ENCODE results near the gene AMDHD2.
A peak's percentile ranks its signal among the peaks of the same experiment; 100 is the strongest.

AMDHD2 gene

DNA sequence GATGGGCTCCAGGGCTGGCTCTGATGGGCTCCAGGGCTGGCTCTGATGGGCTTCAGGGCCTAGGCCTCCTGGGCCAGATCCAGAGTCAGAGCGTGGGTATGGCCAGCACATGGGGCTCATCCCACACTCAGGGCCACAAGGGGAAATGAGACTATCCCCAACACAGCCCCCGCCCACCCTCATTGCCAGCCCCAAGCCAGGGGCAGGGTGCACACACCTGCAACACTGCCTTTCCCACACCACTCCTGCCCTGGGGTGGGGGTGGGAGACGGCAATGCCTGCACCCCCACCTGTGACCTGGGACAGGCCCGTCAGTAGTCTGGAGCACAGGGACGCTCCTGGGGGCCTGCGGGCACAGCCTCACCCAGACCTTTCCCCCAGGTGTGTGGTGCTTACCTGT is 20.7 kb upstream of the AMDHD2 start:
- DNase-seq (ENCODE audit: low spot score): no peak

DNA sequence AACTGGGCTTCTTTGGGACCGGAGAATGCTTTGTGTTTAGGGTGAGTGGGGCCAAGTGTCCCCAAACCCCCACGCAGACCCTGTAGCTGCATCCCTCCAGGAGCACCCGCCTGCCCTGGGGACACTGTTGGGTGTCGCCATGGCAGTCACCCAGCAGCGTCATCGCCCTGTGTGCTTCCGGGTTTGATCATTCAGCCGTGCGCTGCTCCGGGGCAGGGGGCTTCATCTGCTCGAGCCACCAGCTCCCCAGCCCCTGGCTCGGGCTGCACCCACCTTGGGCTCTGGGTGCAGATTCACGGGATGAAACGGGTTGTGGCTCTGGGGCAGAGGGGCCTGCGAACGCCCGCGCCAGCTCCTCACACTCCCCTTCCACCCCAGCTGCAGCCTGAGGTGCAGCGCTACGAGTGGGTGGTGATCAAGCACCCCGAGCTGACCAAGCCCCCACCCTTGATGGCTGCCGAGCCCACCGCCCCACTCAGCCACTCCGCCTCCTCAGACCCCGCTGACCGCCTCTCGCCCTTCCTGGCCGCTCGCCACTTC is 20.2 kb upstream of the AMDHD2 start:
- DNase-seq (ENCODE audit: low spot score): no peak

DNA sequence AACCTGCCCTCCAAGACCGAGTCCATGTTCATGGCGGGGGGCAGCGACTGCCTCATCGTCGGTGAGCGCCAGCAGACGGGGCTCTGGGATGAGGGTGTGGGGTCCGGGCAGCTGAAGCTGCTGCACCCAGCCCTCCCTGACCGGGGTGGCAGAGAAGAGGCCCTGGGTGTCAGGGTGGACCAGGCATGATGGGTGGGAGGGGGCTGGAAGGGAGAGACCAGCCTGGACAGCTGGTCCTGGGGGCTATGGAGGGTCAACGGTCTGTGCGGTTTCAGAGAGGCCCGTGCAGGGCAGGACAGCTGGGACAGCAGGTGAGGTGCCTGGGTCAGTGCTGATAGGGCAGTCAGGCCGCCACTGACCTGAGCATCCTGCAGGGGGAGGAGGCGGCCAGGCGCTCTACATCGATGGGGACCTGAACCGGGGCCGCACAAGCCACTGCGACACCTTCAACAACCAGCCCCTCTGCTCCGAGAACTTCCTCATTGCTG is 19.7 kb upstream of the AMDHD2 start:
- no peak for DNase-seq (ENCODE audit: low spot score)

DNA sequence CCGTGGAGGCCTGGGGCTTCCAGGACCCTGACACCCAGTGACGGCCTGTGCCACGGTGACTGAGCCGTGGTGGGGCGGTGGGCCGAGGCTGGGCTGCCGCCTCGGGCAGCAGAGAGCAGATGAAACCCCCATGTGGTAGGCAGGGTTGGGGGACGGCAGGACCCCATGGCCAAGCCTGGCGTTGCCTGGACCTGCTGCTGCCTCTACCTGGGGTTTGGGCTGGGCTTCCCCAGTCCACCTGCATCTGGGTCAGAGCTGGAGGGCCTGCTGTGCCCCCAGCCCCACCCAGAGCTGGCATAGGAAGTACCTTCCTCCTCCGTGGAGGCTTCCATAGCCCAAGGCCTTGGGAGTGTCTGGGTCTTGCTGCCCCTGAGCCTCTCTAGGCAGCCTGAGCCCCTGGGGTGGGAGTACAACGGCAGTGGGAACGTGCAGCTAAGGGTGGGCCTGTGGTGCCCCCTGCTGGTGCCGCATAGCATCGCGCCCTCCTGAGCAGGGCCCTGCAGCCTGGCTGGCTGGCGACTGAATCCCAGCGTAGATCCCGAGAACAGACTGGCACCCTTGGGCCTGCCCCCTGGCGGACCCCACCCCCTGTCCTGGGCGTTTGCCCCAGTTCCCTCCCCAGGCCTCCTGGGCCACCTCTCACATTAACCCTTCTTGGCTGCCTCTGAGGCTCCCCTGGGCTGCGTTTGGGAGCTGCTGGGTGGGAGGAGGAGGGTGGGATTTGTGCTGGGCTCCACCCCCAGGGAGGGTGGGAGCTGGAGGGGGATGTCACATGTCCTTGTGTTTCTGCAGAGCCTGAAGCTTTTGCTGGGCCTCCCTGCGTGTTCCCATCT is 19.0 kb upstream of the AMDHD2 start:
- peak; percentile 90 for DNase-seq (ENCODE audit: low spot score)

DNA sequence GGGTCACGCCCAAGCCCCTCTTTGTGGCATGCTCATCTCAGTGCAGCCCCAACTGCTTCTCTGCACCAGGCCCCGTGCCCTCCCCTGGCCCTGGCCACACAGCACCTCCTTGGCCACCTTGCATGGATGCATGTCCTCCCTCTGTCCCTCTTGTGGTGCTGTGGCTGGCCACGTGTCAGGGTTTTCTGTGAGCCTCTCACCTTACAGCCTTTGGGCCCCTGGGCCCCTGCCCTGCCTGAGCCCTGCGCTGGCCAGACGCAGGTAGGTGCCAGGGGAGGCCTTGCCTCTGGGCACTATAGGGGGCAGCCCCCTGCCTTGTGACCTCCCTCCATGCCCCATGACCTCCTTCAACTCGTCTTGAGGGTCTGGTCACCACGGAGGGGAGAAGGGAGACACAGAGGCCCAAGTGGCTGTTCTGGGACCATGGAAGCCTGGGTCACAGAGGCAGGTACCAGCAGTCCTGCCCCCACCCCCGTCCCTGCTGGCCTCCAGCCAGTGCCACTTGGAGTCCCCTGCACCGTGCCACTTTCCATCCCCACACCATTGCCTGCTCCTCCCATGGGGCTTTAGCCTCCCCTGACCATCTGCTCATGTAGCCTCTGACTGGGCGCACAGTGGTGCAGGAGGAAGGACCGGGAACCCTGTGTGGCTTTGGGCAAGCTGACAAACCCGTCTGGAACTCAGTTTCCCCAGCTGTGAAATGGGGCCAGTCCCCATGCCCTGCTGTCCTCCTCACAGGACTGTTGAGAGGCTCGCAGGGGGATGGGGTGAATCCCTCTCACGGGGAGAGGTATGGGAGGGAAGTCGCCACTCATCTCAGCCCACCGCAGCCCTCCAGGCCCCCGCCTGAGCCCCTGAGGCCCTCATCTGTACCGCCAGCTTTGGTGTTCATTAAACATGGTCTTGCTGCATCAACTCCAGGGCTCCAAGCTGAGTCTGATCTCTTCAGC is 17.9 kb upstream of the AMDHD2 start:
- DNase-seq (ENCODE audit: low spot score): no peak

DNA sequence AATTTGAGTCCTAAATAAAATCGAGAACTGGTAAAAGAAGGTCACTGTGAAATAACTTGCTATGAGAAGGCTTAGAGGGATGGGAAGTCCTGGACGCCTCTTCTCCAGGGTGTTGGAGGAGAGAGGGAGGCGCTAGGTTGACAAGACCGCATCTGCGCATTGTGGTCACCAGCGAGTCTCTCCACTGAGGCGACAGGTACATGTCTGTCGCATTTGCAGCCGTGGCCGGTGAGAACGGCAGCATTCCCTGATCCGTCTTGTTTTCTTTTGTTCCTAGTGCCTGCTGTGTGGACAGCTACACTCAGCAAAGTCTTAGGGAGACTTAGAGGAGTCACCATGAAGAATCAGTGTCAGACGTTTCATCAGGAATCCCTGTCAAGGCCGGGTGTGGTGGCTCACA is 14.5 kb upstream of the AMDHD2 start:
- DNase-seq (ENCODE audit: low spot score): no peak

DNA sequence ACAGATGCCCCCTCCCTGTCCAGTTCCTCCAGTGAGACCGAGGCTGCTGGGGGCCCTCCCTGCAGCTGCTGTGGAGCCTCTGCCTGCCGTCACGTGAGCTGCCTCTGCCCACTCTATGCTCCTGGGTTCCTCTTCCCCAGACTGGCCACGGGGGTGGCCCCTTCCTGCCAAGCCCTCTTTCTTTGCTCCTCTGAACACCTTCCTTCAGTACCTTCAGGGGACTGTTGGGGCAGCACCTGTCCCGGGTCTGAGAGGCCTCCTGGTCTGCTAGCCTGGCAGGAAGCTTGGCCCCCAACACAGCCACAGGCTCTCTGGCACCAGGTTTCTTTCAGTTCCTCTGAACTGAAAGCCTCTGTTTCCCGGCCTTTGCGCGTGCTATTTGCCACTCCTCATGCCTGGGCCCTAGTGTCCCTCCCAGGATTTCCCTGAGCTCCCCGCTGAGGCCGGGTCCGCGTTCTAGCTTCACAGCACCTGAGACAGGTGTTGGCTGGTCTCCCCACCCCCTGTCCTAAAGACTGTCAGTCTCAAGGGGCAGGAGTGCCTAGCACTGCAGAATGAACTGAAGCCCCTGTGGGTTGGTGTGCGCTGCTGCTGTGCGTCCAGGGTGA is 13.0 kb upstream of the AMDHD2 start:
- no peak for DNase-seq (ENCODE audit: low spot score)

DNA sequence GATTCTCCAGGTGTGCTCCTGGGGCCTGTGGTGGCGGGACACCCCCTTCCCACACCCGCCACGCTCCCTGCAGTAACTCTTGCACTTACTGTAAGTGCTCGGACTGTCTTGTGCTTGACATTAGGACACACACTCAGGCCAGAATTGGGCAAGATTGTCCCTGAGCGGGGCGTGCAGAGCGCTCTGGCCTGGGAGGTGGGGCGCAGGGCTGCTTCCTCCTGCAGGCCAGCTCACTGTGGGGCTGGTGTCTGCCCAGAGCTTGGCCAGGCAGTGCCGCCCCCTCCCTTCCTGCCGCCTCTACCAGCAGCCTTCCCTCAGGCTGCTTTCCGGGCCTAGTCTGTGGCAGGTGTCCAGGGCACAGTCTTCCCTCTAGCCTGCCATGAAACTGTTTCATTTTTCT is 12.5 kb upstream of the AMDHD2 start:
- no peak for DNase-seq (ENCODE audit: low spot score)

DNA sequence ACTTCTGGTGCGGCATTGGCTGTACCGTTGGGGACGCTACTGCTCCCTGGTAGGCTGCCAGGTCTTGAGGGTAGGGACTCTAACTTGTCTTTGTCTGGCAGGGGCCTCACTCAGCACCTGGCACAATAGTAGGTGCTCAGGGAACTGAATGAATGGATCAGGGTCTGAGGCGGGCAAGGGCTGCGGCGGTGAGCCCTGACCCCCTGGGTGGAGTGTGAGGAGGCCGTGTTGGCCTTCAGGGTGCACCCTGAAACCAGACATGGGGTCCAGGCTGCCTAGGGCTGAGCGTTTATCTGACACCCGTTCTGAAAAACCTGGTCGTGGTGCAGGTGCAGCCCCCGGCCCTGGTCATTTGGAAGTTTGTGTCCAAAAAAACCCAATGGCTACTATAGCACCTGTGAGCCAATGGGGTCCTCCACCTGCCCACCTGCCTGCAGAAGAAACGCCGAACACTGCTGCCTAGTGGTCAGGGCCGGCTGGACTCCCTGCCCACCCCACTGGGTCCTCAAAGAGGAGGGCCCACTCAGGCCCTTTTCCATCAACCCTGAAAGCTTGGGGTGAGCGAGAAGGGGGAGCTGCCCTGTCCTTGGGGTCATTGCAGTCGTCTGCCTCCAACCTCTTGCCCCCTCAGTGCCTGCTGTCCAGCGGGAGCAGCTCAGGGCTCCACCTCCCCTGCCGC is 11.3 kb upstream of the AMDHD2 start:
- DNase-seq (ENCODE audit: low spot score): no peak

DNA sequence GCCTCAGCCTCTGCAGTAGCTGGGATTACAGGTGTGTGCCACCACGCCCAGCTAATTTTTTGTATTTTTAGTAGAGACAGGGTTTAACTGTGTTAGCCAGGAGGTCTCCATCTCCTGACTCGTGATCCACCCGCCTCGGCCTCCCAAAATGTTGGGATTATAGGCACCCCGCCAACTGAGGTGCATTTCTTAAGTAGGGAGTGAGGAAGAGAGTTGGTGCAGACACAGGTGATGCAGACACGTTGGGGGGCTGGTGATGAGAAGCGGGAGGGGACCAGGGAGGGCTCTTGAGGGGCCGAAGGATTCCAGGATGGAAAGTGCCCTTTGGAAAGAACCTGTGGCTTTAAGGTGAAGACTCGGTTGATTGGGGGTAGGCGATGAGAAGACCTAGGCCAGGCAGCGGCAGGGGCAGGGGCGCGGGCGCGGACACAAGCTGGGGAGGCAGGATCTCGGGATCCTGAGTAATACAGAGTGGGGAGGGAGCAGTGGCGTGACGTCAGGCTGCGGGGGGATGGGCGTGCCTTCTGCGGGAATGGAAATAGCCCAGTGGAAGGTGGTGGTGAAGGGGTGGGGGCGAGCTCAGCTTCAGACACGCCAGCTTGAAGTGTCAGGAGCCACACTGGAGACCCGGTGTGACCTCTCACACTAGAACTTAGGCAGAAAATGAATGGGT is 8.9 kb upstream of the AMDHD2 start:
- peak; percentile 84 for DNase-seq (ENCODE audit: low spot score)

DNA sequence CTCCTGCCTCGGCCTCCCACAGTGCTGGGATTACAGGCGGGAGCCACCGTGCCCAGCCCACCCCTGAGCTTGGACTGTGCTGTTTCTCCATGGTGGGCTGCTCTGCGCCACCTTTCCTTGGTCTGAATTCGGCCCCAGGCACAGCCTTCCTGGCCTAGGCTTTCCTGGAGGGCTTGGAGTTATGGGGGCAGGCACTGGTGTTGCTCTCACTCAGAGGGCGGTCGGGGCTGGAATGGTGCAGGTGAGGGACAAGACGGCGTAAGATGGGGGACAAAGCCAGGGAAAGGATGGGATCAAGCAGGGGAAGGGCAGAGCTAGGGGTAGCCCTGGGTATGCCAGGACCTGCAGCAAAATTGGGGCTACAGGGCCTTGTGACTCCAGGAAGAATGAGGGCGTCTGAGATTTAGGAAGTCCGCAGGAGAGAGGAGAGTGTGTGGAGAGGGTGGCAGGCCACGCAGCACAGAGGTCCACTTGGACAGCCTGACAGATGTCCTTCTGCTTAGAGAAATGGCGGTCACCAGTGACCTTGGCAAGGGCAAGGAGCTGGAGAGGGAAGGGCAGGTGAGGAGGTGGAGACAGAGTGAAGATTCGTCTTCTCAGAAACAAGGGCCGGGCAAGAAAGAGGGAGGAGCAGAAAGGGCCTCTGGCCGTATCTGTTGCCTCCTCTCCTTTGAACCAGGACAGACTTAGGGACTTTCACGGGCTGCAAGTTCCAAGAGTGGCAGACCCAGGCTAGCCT is 8.0 kb upstream of the AMDHD2 start:
- no peak for DNase-seq (ENCODE audit: low spot score)

DNA sequence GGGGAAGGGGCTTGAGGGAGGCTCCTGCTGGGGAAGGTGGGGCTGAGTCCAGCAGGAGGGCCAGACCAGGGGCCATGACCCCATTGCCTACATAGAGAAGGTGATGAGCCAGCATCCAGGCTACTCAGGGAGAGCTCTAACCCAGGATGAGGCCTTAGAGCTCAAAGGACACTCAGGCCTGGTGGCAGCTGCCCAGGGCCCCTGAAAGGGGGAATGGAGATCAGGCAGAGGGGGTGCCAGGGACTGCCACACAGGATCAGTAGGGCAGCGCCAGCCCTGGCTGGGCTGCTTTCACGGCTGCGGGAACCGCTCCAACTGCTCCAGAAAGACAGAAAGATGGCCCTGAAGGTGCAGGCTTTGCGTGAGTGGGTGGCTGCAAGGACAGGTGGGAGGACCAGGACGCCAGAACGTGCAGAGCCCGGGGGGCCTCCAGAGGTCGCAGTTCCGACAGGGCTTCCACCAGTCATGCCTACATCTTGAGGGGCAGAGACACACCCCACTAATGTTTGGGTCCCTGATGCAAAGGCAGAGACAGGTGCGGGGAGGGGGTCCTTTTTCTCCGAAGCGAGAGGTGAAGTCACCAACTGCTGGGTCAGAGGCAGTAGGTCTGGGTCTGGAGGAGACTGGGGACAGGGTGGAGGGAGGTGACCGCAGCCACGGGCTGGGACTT is 7.3 kb upstream of the AMDHD2 start:
- no peak for DNase-seq (ENCODE audit: low spot score)

DNA sequence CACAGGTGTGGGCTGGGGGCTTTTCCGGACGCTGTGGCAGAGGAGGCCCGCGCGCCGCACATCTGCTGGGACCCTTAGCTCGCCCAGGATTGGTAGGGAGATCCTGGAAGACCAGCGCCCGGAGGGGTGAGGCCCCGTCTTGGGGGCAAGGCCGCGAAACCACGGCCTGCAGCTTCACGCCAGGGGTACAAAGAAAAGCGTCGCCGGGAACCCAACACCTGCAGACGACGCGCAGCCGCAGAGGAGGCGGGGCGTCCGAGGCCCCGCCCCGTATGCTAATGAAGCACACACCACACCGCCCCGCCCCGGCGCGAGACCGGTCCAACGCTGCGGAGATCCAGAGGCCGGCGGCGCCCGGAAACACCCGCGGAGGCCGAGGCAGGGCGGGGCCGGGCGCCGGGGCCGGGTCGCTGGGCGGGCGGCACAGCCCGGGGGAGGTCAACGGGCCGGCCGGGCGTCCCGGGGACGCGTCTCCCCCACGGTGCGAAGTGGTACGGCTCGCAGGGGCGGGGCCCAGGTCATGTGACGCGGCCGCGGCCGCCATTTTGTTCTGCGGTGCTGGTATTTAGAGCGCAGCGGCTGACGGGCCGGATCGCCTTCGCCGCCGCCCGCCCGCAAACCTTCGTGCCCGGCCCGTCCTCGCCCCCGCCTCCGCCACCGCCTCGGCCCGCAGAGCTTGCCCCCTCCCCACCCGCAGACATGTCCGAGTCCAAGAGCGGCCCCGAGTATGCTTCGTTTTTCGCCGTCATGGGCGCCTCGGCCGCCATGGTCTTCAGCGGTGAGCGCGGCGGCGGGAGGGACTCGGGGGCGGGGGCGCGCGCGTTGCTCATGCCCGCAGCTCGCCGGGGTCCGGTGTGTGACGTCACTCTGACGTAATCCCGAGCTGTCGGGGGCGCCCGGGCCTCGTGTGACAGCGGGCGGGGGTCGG is 6.5 kb upstream of the AMDHD2 start, which contains the start of gene ATP6V0C:
Gene ATP6V0C, plus strand, starts transcription at position 548 of the 928 bp plus-strand sequence. Its CDS starts 152 bp downstream, at position 700.
- DNase-seq (ENCODE audit: low spot score): peak; percentile 96

DNA sequence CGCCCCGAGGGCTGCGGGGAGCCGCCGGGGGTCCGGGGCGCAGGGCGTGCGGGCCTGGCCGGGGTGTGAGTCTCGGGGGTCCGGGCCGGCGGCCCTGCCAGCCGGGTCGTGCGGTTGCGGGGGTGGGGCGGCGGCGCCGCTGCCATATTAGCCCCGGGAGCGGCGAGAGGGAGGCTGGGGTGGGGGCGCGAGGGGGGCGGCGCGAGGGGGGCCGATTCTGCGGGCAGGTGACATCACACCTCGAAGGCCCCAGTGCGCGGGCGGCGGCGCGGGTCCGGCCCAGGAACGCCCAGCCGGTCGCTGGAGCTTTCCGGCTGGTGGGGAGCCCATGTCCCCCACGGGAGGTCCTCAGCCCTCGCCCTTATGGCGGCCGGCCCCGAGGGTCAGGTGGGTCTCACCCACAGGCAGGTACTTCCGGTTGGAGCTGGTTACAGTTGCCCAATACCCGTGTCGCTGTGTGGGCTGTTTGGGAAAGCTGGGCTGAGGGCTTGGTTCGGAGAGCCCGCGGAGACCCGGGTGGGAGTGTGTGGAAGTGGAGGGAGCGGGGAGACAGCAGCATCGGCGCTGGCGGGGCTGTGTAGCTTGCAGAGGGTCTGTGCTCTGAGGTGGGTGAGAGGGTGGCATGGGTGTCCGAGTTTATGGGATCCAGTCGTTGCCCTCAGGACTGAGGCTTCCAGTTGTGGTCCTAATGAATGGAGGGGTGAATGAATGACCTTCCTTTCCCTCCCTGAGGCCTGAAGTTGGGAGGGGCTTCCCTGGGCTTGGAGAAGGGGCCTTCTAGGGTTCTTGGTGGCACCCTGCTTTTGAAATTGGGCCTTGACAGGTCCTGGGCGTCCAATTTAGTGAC is 5.6 kb upstream of the AMDHD2 start:
- DNase-seq (ENCODE audit: low spot score): no peak

DNA sequence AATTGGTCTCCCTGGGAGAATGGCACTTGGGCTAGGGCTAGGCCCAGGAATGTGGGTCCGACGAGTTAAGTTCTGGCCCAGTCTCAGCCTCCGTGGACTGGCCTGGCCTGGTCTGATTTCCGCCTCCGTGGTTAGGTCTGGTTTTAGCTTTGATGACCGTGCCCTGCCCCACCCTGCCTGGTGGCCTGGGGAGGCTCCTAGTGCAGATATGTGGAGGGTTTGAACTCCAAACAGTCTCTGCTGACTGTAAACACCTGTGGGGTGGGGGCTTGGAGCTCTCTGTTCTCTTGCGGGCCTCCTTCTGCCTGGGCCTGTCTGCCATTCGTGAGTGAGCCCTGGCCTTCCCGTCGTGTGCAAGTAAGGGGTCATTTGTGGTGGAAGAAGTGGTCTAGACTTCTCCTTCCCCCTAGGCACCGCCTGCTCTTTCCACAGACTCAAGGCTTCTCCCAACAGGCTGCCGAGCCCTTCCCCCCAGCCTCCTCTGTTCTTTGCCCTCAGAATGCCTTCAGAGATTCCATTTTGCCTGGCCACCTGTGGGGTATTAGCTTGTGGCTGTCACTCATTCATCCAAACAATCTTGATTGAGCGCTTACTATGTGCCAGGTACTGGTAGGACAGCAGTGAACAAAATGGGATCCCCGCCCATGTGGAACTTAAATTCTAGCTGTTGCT is 4.9 kb upstream of the AMDHD2 start:
- DNase-seq (ENCODE audit: low spot score): peak; percentile 46

DNA sequence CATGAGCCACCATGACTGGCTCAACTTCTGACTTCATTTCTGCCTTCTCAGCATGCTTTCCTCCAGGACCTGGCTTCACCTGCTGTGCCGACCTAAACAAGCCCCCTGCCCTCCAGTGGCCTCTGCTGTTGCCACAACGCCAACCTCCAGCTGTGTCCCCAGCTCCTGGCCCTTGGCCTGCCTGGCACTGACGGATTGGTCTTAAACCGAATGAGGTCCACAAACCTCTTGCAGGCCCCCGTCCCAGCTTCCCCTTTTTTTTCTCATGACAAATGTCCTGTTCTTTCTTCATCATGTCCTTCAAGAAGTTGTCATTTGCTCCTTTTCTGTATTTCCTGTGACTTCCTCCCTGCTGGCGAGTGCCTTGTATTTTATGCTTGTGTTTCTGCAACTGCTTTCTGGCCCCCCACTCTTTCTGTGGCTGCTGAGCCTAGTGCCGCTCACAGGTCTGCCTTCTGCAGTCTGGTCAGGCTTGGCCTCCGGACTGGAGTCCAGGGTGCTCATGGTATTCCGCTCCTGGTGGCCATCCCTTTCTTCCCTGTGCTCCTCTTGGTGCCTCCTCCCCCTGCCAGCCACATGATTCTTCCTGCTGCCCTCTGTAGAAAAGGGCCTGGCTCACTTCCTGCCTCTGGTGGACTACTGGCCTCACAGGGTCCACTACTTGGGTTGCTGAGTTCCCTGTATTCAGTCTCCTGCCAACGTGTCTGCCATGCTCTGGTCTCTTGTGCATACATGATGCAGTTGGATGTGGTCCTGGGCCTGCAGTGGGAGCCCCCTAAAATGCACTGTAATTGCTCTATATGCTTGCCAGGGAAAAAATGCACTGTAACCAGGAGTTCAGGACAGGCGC is 3.6 kb upstream of the AMDHD2 start:
- no peak for DNase-seq (ENCODE audit: low spot score)
